ENCODE measurements around the gene CRYGN.

Gene CRYGN

DNA sequence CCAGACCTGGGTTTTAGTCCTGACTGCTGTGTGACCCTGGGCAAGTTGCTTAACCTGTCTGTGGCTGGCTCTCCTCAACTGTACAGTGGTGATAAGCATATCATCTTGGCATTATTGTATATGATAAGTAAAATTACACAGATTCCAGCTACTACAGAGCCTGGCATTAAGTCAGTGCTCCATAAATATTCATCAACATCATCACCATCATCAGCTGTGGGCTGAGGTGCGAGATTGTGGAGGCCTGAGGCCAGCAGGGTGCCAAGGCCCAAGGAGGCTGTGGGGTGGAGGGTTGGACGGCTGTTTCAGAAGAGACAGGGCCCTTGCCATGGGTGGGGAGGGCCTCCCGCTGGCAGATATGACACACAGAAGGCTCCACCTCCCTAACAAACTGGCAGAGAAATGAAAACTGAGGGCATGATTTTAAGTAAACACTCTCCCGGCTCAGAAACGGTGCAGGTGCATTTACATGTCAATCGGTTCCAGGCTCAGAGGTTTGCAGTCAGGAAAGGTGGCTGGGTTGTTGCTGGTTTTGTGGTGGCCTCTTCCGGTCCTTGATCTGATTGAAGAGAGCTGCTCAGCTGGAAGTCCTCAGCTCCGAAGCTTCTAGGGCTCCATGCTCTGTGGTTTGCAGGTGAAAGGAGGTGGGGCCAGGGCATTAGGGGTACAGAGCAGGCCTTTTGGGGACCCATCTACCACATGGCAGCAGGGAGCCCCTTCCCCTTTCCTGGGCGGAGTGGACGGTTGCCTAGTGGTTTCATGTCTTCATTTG, 10.2 kb downstream of the CRYGN start:
- no peaks in the 10 kb centered on the region for H3K9me3 ChIP-seq (ENCODE audit: control insufficient read depth, insufficient read depth, low read length)
- H3K4me1 ChIP-seq (ENCODE audit: insufficient read depth, low read length), result peaks cover 24% of the 10 kb centered on the region; the same call in 1 of the 2 replicates
- no peak overlapping the region for H3K9ac ChIP-seq (ENCODE audit: low read depth, low read length)
- H3K36me3 ChIP-seq (ENCODE audit: insufficient read depth, low read length), result no peaks in the 10 kb centered on the region

DNA sequence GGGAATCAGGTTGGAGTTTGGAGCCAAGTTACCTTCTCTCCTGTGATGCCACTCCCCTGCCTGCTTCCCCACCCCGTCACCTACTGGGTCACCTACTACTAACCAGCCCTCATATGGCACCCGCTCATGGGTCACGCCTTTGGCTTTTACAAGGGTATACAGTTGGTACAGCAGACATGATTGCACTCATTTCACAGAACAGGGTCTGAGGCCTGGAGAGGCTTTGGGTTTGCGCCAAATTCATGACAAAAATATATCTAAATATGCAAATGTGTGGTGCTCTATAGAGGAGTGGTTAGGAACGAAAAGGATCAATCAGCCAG, 10.7 kb downstream of the CRYGN start:
- H3K9ac ChIP-seq (ENCODE audit: low read depth, low read length), result no peak overlapping the region
- H3K9me3 ChIP-seq (ENCODE audit: control insufficient read depth, insufficient read depth, low read length), result no peaks in the 10 kb centered on the region
- H3K4me1 ChIP-seq (ENCODE audit: insufficient read depth, low read length), result peaks cover 24% of the 10 kb centered on the region; the same call in 1 of the 2 replicates
- H3K36me3 ChIP-seq (ENCODE audit: insufficient read depth, low read length), result no peaks in the 10 kb centered on the region

DNA sequence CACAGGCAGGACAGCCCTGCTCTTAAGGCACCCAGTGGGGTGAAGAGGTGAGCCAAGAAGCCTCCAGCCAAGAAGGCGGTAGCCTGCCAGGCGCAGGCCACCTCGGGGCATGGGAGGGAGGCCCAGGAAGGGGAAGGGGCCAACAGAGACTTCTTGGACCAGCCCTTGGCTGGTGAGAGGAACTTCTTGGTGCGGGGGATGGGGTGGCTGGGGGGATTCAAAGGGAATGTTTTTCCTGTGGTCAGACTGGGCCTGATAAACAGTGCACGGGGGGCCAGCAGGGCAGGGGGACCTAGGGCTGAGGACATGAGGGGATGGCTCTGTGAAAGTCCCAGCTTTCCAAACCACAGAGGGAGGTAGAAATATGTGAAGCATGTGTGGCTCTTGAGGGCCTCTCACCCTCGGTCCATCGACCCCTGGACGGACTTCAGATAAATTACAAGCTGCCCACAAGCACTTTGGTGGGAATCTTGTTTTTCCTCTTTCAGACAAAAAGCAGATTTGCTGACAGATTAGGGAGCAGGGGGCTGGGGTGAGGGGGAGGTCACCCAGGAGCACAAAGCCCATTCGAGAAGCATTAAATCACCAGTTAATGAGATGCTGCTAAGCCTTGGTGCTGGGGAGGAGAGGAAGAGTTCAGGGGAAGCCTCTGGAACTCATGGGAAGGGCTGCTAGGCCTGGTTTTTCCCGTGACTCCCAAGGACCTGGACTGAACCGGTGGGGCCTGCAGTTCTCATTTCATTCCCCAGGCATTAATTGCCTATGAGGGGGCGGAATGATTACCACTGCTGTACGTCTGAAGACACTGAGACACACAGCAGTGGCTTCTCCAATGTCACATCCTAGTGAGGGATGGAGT, 11.3 kb downstream of the CRYGN start:
- H3K9ac ChIP-seq (ENCODE audit: low read depth, low read length), result no peak overlapping the region
- no peaks in the 10 kb centered on the region for H3K9me3 ChIP-seq (ENCODE audit: control insufficient read depth, insufficient read depth, low read length)

DNA sequence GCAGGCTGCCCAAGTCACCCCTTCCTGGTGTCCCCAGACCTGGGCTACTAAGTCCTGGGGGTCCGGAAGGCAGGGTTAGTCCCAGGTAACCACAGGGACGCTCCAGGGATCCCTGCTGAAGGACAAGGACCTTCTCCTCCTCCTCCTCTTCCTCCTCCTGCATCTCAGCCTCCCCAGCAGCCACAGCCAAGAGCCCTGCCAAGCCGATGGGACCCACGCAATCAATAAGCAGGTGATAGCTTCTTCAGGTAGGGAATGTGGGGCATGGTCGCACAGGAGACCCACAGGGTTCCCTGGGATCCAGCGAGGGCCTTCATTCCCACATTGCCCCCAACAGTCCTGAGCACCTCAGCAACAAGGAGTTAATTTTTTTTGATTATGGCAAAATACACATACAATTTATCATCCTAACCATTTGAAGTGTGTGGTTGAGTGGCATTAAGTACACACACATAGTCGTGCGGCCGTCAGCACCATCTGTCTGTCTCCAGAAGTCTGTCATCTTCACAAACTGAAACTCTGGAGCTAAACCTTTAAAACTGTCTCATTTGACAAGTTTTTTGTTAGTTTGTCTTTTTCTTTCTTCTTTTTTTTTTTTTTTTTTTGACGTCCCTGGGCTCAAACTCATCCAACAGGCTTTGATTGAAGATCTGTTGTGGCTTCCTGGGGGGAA, 12.1 kb downstream of the CRYGN start:
- peaks cover 24% of the 10 kb centered on the region; the same call in 1 of the 2 replicates for H3K4me1 ChIP-seq (ENCODE audit: insufficient read depth, low read length)
- H3K9me3 ChIP-seq (ENCODE audit: control insufficient read depth, insufficient read depth, low read length), result no peaks in the 10 kb centered on the region
- H3K9ac ChIP-seq (ENCODE audit: low read depth, low read length), result no peak overlapping the region
- no peaks in the 10 kb centered on the region for H3K36me3 ChIP-seq (ENCODE audit: insufficient read depth, low read length)

More for the DNA sequence above, 11.3 kb downstream of the CRYGN start:
- peaks cover 24% of the 10 kb centered on the region; the same call in 1 of the 2 replicates for H3K4me1 ChIP-seq (ENCODE audit: insufficient read depth, low read length)
- H3K36me3 ChIP-seq (ENCODE audit: insufficient read depth, low read length), result no peaks in the 10 kb centered on the region

DNA sequence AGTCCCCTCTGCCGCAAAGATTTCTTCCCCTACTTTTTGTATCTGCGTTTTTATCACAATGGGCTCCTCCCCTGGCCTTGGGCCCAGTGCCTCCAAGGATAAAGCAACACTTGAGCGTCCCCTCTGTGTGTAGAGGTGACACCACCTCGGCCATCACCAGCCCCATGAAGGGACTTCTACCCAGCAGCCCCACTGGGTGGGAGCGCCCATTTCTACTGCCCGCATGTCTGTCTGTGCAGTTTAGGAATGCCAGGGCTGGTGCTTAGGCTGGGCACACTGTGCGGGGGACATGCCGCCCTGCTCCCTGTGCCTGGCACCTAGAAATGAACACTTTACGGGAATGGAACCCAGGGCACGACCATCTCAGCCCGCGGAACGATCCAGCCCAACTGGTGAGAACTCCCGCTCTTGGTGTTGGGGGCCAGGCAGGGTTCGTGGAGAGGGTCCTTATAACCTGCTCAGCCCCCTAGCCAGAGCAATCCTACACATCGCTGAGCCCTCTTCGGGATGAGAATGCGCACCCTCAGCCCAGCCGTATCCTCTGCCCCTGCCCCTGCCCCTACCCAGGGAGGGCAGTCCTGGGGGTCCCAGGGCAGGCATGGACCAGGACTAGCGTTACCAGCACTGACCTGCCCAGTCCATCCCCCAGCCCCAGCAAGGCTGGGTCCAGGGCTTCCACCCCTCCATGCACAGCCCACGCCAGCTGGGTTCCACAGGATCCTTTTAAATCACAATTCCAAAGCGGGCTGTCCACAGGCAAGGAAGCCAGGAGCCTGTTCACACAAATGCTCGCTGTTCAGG, 12.8 kb downstream of the CRYGN start:
- H3K9ac ChIP-seq (ENCODE audit: low read depth, low read length), result no peak overlapping the region
- H3K36me3 ChIP-seq (ENCODE audit: insufficient read depth, low read length), result no peaks in the 10 kb centered on the region
- peaks cover 24% of the 10 kb centered on the region; the same call in 1 of the 2 replicates for H3K4me1 ChIP-seq (ENCODE audit: insufficient read depth, low read length)
- peaks cover 3% of the 10 kb centered on the region for H3K9me3 ChIP-seq (ENCODE audit: control insufficient read depth, insufficient read depth, low read length)

DNA sequence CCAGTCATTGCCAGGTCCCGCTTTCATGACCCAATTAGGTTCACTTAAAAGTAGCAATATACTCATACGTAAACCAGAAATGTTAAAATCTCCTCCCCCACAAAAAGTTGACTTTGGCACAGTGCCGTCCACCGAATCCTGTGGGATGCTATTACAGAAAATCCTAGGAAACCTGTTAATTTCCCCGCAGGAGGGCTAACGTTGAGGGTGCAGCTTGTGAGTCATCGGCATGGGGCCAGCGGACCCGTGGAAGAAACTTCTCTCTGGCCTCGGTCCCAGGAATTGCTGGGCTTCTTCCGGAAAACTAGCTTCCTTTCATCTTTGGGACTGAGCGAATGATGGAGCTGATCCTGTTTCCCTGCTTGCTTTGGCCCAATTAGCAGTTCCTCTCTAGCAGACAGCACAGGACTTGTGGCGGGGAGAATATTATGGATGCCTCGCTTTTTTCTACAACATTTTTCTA, 13.5 kb downstream of the CRYGN start:
- no peaks in the 10 kb centered on the region for H3K36me3 ChIP-seq (ENCODE audit: insufficient read depth, low read length)
- H3K9ac ChIP-seq (ENCODE audit: low read depth, low read length), result no peak overlapping the region
- peaks cover 7% of the 10 kb centered on the region for H3K9me3 ChIP-seq (ENCODE audit: control insufficient read depth, insufficient read depth, low read length)
- peaks cover 24% of the 10 kb centered on the region; the same call in 1 of the 2 replicates for H3K4me1 ChIP-seq (ENCODE audit: insufficient read depth, low read length)

DNA sequence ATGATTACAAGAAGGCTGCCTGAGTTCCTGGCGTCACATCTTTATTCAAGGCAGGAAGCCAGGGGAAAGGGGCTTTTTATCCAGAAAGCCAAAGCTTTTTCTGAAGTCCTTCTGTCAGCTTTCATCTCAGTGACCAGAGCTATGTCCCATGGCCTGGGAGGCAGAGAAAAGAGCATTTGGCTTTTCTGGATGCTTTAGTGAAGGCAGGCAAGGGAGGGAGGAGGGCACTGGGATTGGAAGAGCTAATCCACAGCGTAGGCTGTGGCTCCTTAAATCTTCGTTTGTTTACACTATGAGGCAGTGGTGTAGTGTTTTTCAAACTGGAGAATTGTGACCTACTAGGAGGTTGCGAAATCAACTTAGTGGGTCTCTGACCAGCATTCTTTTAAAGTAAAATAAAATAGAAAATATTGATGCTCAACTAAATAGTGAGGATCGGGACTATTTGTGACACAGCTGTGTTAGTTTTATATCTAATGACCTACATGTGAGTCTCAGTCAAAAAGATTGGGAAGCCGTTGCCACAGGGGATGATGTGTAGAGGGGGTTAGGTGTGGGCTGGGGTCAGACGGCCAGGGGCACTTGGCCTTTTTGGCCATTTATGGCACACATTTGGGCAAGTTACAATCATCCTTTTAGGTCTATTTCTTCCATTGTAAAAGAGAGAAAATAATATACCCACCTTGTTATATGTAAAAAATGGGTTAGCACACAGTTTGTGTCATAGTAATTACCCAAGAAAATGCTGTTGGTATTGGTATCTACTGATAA, 14.1 kb downstream of the CRYGN start:
- Histone ChIP-seq H3K9ac (ENCODE audit: low read depth, low read length) (no peak overlapping the region), H3K9me3 (ENCODE audit: control insufficient read depth, insufficient read depth, low read length) (peaks cover 7% of the 10 kb centered on the region), H3K36me3 (ENCODE audit: insufficient read depth, low read length) (no peaks in the 10 kb centered on the region), H3K4me1 (ENCODE audit: insufficient read depth, low read length) (peaks cover 24% of the 10 kb centered on the region; the same call in 1 of the 2 replicates)

DNA sequence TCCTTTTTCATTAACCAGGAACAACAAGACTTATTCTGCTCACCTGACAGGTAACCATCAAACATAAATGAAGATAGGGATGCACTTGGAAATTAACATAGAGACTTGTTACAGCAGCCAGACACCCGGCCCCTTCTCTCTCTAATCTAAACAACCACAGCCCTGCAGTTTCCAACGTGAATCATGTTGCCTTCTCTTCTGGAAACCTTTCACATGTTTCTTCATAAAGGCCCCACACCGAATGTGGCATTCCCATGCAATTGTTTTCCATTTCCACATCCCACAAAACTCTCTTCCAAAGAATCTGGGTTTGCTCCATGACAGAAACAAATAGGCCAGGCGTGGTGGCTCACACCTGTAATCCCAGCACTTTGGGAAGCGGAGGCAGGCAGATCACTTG, 15.1 kb downstream of the CRYGN start:
- Histone ChIP-seq H3K4me1 (ENCODE audit: insufficient read depth, low read length) (peaks cover 17% of the 10 kb centered on the region; the same call in 1 of the 2 replicates), H3K9ac (ENCODE audit: low read depth, low read length) (no peak overlapping the region), H3K36me3 (ENCODE audit: insufficient read depth, low read length) (no peaks in the 10 kb centered on the region), H3K9me3 (ENCODE audit: control insufficient read depth, insufficient read depth, low read length) (peaks cover 7% of the 10 kb centered on the region)

DNA sequence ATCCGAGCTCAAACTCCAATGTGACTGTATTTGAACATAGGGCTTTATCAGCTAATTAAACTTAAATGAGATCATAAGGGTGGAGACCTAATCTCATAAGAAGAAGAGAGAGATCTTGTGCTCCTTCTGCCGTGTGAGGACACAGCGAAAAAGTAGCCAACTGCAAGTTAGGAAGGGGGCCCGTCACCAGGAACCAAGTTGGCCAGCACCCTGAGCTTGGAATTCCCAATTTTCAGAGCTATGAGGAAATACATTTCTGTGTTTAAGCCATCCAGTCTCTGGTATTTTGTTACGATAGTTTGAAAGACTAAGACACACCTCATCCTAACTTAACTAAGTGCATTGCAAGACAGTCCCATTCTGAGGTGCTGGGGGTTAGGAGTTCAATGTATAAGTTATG, 16.0 kb downstream of the CRYGN start:
- Histone ChIP-seq H3K9me3 (ENCODE audit: control insufficient read depth, insufficient read depth, low read length) (peaks cover 7% of the 10 kb centered on the region), H3K4me1 (ENCODE audit: insufficient read depth, low read length) (peaks cover 10% of the 10 kb centered on the region; the same call in 1 of the 2 replicates), H3K9ac (ENCODE audit: low read depth, low read length) (no peak overlapping the region), H3K36me3 (ENCODE audit: insufficient read depth, low read length) (no peaks in the 10 kb centered on the region)

DNA sequence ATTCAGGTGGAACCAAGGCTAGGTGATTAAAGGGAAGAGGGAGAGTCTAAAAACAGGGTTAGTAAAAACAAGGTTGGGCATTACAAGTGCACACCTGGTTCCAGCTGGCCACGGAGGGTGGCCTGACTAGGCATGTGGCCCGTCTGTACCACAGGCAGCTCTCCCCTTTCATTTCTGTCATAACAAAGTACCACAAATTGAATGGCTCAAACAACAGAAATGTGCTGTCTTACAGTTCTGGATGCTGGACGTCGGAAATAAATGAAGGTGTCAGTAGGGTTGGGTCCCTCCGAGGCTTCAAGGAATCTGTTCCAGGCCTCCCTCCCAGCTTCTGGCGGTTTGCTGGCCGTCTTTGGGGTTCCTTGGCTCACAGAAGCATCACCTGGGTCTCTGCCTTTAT, 16.7 kb downstream of the CRYGN start:
- H3K9me3 ChIP-seq (ENCODE audit: control insufficient read depth, insufficient read depth, low read length), result peaks cover 7% of the 10 kb centered on the region
- H3K4me1 ChIP-seq (ENCODE audit: insufficient read depth, low read length), result peaks cover 3% of the 10 kb centered on the region; the same call in 1 of the 2 replicates
- H3K36me3 ChIP-seq (ENCODE audit: insufficient read depth, low read length), result no peaks in the 10 kb centered on the region
- no peak overlapping the region for H3K9ac ChIP-seq (ENCODE audit: low read depth, low read length)

DNA sequence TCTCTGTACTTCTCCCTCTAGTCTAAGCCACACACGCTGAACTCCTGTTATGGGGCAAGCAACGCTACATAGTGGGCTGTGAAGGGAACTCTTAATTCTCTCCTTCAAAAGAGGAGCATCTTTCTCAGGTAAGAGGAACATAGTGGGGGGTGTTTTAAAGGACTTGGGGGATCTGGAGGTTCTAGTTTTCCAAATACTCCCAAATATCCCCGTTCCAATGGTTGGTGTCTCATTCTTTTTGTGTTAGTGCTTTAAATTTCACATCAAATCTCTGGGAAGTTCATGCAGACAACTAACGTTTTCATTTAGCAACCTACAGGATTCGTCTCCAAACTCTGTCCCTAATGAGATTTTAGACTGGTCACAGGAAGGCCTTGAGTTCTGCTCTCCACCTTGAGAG, 17.7 kb downstream of the CRYGN start:
- Histone ChIP-seq H3K9me3 (ENCODE audit: control insufficient read depth, insufficient read depth, low read length) (peaks cover 7% of the 10 kb centered on the region), H3K9ac (ENCODE audit: low read depth, low read length) (no peak overlapping the region), H3K36me3 (ENCODE audit: insufficient read depth, low read length) (no peaks in the 10 kb centered on the region), H3K4me1 (ENCODE audit: insufficient read depth, low read length) (no peaks in the 10 kb centered on the region)

DNA sequence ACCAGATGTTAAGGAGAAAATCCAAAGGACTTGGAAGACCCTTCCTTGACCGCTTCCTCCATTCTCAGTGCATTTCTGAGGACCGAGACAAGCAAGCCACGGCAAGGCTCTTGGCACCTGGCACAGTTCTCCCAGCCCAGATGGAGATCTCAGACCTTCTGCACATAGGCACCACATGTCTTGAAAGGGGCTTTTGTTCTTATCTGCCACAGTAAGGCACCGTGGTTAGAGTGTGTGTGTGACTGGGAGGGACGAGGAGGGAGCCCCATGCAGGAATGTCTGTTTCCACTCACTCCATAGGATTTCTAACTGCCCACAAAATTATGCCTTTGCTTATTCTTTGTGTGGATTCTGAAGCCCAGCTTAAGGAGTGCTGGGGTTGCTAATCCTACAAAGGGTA, 19.8 kb downstream of the CRYGN start:
- H3K4me1 ChIP-seq (ENCODE audit: insufficient read depth, low read length), result peaks cover 4% of the 10 kb centered on the region
- H3K9ac ChIP-seq (ENCODE audit: low read depth, low read length), result no peak overlapping the region
- H3K36me3 ChIP-seq (ENCODE audit: insufficient read depth, low read length), result no peaks in the 10 kb centered on the region
- peaks cover 7% of the 10 kb centered on the region for H3K9me3 ChIP-seq (ENCODE audit: control insufficient read depth, insufficient read depth, low read length)

DNA sequence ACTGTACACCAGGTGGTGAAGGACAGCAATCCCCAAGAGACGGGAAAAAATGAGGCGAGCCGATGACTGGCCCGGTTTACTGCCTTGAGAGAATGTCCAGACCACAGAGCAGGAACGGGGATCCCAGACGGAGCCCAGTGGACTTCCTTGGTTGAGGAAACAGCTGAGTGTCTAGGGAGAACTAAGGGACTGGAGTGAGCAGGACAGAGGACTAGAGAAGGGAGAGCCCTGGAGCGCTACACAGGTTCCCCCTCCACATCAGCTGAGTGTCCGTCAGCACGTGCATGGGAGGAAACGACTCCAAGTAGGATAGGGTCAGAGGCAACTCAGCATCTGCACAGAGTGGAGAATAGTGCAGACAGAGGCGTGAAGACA, 23.0 kb downstream of the CRYGN start:
- H3K36me3 ChIP-seq (ENCODE audit: insufficient read depth, low read length), result no peaks in the 10 kb centered on the region
- peaks cover 4% of the 10 kb centered on the region for H3K4me1 ChIP-seq (ENCODE audit: insufficient read depth, low read length)
- no peak overlapping the region for H3K9ac ChIP-seq (ENCODE audit: low read depth, low read length)
- H3K9me3 ChIP-seq (ENCODE audit: control insufficient read depth, insufficient read depth, low read length), result peaks cover 3% of the 10 kb centered on the region; the same call in 1 of the 2 replicates

Measured in ES-I3 (cell line).